ENCODE data around the gene GHR.
A peak's percentile ranks its signal among the peaks of the same experiment; 100 is the strongest.
"Not testable (repeated sequence)": the region's sequence is repeated elsewhere in the genome, so short reads cannot be mapped to it uniquely, and the experiment has no call there.

Gene GHR

DNA sequence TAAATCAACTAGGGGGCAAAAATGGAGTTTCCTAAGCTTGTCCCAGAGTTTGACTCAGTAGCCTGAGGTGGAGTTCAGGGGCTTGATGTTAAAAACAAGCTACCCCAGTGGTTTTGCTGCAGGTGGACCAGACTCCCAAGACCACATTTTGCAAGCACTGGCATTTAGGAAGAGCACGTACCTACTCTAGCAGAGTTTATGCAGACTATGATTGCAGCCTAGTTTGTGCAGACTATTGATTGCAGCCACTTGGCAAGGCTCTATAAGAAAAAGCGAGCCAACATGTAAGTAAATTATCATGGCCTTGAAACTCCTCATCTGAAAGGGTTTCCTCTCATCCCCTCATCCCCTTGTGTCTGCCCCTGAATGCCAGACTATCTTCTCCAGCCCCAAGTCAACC lies 231.4 kb downstream of the GHR start:
- DNase-seq, result no peak

DNA sequence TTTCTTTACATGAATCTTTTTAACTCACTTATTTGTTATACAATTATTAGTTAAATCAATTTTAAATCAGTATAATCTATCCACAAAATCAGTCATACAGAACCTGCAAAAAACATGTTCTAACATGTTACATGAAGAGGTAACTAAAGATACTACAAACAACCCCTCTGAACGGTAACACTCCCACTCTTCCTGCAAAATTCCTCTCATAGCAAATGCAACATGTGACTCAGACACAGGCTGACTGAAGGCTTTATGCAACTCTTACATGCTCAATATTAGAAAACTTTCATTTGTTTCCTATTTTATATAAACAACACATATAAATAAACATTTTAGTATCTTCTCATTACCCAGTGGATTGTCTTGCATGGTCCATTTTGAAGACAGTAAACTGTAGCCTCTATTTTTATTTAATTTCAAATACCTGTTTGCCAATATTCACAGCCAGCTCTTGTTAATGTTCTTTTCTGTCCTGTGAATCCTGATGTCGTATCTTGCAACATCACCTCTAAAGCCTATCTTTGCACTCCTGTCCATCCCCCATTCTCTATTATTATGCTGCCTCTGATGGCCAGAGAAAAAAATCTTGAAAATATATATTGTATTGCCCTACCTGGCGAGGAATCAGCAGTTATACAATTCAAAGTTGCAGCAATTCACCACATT lies 232.9 kb downstream of the GHR start:
- DNase-seq, result no peak

DNA sequence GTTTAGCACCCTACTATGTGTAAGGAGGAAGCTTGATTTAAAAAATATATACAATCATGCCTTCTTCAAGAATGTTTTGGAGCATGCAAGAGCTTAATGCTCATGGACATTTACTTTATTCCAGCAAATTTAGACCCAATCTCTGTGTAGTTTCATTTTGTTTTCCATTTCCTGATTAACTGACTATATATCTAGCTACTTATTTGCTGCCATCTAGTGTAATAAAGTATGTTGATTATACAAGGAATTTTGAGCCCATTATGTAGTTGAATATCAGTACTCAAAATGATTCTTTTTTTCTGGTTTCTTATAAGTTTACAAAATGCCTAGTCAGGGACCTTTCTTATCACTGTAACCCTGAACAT lies 233.4 kb downstream of the GHR start:
- DNase-seq, result no peak

DNA sequence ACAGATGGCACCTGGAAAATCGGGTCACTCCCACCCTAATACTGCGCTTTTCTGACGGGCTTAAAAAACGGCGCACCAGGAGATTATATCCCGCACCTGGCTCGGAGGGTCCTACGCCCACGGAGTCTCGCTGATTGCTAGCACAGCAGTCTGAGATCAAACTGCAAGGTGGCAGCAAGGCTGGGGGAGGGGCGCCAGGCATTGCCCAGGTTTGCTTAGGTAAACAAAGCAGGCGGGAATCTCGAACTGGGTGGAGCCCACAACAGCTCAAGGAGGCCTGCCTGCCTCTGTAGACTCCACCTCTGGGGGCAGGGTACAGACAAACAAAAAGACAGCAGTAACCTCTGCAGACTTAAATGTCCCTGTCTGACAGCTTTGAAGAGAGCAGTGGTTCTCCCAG lies 236.6 kb downstream of the GHR start:
- DNase-seq, result not testable (repeated sequence)

DNA sequence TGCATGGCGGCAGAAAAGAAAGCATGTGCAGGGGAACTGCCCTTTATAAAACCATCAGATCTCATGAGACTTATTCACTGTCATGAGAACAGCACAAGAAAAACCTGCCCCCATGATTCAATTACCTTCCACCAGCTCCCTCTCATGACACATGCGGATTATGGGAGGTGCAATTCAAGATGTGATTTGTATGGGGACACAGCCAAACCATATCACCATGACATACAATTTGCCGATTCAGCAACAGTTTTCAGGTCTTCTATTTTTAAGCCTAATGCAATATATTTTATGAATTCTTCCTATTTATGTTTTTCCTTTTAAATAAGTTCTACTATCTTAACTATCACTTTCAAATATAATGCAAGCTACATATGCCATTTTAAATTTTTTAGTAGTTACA lies 242.6 kb downstream of the GHR start:
- no peak for DNase-seq

DNA sequence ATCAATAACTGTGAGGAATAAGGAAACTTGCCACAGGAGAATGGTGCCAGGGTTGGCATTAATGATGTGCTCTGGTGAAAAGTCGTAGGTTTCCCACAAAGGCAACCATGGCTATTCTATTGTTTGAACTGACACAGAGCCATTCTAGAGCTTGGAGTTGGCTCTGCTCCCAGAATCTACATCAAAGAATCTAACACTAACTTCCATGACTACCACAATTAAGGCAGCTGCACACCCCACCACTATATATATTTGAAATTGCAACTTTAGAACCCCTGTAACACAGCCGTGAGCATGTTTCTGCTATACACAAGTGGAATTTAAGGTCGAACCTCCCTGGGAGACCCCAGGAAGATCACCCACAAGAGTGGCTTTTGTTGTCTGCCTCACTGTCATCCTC lies 243.6 kb downstream of the GHR start:
- peak in 1 of 2 experiments; percentile 23 for DNase-seq

DNA sequence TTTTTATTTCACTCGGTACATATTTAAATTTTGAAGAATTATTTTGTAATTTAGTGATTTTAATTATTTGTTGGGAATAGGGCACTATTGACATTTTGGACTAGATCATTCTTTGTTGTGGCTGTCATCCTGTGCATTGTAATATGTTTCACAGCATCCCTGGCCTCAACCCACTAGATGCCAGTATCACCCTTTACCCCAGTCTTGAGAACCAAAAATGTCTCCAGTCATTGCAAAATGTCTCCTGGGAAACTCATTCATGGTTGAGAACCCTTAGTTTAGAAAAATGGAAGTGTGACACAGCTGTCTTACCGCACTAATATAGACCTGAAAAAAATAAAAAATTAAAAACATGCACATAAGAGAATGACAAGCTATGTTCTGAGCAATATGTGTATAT lies 245.0 kb downstream of the GHR start:
- no peak for DNase-seq

DNA sequence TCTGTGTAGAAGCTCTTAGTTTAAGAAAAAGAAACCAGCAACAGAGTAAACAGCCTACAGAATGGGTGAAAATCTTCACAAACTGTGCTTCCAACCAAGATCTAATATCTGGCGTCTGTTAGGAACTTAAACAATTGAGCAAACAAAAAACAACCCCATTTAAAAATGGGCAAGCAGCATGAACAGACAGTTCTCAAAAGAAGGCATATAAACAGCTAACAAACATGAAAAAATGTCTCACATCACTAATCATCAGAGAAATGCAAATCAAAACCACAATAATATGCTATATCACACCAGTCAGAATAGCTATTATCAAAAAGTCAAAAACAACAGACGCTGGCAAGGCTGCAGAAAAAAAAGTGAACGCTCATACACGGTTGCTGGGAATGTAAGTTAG lies 249.7 kb downstream of the GHR start:
- no peak for DNase-seq

DNA sequence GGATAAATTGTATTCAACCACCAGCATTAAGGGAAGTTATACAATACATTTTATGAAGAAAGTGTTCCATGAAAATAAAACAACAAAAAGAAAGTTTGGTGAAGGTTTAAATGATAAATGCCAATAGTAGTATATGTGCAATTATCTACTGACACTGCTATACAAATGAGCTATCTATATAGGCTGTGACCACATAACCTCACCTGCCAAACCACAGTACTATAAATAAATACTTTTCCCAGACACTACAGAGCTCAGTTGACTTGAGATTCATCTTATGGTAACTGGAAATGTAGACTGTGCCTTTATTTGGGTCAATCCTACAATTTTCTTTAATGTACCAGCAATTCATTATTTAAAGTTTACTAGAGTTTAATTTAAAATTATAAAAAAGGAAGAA lies 252.4 kb downstream of the GHR start:
- no peak for DNase-seq

DNA sequence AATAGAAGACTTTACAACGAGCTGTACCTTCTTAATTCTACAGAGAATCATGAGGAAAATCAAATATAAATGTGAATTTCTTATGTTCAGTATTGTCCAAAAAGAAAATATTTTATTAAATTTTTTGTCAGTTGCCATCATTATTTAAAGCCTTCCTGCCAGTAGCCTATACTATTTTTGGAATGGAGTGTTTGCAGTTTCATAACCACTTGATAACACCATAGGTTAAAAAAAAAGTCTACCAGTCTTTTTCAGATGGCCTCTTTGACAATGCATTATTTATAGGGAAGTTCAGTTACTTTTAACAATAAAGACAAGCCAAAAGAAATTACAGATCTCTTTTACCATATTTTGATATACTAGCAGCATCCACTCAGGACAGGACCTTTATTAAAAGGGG lies 253.1 kb downstream of the GHR start:
- DNase-seq, result no peak

DNA sequence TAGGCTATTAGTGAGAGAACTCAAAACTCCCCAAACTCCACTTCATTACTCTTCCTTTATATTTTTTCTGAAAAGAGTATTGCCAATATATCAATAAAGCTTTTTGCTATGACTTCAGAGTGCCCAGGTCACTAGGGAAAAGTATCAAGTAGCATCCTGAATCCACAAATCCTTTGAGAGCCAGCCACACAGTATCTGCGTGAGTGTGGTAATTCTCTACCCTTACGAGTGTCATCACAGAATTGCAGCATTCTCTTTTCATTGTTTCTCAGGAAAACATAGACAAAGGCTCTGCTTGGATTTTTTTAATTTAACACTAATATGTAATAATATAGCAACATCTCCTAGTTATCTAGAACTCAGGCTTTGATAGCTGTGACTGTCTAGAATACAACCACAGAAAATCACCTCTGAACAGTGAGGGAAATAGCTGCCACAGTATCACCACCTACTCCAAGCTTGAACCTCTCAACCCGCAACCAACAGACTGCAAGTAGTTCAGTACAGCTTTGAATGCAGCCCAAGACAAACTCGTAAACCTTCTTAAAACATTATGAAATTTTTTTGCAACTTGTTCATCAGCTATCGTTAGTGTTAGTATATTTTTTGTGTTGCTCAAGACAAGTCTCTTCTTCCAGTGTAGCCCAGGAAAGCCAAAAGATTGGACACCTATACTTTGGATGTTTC lies 254.1 kb downstream of the GHR start:
- no peak for DNase-seq

DNA sequence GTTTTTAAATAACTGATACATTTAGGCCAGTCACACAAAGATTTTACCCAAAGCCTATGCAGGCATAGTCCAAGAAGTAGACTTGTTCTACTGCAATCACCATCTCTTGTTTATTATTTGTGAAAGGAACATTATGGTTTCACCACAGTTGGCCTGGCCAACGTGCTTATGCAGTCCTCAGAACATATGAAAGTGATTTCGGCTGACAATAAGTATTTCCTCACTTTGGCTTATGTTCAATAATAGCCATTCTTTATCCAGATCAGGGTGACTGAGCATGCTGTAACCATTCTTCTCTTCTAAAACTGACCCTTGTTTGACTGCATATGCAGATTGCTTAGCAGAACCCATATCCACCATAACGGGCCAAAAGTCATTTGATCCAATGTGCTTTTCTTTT lies 256.8 kb downstream of the GHR start:
- DNase-seq, result no peak

DNA sequence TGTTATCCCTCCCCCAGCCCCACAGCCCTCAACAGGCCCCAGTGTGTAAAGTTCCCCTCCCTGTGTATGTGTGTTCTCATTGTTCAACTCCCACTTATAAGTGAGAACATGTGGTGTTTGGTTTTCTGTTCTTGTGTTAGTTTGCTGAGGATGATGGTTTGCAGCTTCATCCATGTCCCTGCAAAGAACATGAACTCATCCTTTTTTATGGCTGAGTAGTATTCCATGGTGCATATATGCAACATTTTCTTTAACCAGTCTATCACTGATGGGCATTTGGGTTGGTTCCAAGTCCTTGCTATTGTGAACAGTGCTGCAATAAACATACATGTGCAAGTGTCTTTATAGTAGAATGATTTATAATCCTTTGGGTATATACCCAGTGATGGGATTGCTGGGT lies 261.8 kb downstream of the GHR start:
- DNase-seq, result not testable (repeated sequence)

DNA sequence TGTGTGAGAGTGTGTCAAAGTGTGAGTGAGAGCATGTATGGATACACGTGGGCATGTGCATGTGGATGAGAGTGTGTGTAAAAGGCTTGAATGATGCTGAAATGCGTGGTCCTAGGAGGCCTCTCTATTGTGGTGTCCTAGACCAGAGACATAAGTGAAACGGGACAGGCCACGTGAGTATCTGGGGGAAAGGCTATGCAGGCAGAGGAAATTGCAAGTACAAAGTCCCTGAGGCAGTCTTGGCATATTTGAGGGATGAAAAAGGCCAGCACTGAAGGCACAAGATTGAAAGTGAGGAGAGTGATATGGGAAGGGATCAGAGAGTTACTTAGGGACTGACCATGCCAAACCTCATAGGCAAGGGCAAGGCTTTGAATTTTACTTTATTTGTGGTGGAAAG lies 266.2 kb downstream of the GHR start:
- DNase-seq, result no peak

DNA sequence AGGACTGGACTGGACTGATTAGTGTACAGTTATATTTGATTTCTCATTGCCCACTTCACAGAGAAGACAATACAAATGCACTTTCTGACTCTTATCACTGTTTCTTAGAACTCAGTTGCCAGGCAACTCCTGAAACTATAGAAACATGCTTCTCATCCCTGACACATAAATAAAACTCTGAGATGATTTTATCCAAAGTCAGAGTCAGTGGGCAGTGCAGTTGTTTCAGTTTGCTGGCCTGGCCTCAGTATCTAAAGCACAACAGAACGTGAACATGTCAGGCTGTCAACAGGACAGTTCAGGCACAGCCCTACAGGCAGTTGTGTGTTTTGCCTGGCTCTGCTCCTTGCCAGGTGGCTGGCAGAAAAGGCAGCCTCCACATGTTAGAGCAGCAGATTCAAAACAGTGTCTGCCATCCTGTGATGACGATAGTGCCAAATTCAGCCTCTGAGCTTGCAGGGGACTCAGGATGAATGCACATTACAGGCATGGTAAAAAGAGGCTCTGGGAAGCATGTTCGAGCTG lies 268.2 kb downstream of the GHR start:
- DNase-seq, result no peak

DNA sequence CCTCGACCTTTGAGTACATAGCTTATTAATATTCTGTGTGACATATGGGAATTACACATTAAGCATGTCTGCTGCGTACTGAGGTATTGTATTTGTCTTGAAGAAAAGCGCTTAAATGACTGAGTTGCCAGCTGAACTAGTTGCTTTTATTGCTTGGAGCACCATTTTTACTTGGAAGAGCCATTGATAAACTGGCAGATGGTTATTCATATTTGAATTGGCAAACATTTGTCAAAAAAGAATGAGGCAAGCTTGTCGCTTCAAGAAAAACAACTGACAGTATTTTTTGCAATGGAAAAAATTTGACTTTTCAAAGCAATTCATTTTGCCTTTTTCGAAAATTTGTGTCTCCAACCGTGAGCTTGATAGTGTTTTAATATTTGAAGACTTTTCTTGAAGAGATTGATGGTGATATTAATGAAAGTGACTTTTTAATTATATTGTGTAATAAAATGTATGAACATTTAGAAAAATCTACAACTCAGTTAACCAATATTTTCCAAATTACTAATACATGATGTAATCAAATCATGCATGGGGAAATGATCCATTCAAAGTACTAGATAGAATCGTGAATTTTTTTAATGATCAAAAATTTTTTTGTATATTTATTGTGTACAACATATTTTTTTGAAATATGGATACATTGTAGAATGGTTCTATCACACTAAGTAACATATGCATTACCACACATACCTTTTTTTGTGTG lies 278.3 kb downstream of the GHR start:
- no peak for DNase-seq

DNA sequence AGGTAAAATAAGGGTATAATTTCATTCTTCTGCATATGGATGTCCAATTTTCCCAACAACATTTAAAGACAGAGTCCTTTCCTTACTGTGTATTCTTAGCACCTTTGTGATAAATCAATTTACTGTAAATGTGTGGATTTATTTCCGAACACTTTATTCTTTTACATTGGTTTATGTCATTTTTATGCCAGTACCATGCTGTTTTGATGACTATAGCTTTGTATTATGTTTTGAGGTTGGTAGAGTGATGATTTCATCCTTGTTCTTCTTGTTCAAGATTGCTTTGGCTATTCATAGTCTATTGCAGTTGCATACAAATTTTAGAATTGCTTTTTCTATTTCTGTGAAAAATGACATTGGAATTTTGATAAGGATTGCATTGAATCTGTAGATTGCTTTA lies 280.0 kb downstream of the GHR start:
- no peak for DNase-seq

DNA sequence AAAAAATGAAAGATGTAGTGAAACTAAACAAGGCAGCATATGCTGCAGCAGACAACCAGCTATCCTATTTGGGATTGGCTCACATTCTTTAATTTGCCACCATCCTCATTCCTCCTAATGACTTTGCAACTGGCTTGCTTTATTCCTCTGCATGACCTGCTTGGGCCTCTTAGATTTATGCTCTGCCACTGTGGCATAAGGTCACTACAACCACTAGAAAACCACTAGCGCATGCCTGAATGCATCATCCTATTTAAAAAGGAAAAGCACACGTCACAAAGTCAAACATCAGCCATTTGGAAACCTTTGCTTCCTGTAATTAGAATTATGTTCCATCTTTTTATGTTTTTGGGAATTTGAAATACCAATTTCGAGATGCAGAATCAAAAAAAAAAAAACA lies 292.5 kb downstream of the GHR start:
- no peak for DNase-seq

DNA sequence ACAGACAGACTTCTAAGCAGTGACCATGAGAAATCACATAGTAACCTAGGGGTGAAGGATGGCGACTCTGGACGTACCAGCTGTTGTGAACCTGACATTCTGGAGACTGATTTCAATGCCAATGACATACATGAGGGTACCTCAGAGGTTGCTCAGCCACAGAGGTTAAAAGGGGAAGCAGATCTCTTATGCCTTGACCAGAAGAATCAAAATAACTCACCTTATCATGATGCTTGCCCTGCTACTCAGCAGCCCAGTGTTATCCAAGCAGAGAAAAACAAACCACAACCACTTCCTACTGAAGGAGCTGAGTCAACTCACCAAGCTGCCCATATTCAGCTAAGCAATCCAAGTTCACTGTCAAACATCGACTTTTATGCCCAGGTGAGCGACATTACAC lies 295.4 kb downstream of the GHR start:
- DNase-seq, result no peak

DNA sequence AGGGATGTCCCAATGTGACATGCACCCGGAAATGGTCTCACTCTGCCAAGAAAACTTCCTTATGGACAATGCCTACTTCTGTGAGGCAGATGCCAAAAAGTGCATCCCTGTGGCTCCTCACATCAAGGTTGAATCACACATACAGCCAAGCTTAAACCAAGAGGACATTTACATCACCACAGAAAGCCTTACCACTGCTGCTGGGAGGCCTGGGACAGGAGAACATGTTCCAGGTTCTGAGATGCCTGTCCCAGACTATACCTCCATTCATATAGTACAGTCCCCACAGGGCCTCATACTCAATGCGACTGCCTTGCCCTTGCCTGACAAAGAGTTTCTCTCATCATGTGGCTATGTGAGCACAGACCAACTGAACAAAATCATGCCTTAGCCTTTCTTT lies 295.8 kb downstream of the GHR start:
- no peak for DNase-seq

DNA sequence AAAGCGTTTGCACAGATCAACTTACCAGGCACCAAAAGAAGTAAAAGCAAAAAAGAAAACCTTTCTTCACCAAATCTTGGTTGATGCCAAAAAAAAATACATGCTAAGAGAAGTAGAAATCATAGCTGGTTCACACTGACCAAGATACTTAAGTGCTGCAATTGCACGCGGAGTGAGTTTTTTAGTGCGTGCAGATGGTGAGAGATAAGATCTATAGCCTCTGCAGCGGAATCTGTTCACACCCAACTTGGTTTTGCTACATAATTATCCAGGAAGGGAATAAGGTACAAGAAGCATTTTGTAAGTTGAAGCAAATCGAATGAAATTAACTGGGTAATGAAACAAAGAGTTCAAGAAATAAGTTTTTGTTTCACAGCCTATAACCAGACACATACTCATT lies 297.0 kb downstream of the GHR start:
- DNase-seq, result no peak

DNA sequence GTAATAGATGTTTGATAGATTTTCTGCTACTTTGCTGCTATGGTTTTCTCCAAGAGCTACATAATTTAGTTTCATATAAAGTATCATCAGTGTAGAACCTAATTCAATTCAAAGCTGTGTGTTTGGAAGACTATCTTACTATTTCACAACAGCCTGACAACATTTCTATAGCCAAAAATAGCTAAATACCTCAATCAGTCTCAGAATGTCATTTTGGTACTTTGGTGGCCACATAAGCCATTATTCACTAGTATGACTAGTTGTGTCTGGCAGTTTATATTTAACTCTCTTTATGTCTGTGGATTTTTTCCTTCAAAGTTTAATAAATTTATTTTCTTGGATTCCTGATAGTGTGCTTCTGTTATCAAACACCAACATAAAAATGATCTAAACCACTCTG lies 298.2 kb downstream of the GHR start:
- DNase-seq, result no peak

DNA sequence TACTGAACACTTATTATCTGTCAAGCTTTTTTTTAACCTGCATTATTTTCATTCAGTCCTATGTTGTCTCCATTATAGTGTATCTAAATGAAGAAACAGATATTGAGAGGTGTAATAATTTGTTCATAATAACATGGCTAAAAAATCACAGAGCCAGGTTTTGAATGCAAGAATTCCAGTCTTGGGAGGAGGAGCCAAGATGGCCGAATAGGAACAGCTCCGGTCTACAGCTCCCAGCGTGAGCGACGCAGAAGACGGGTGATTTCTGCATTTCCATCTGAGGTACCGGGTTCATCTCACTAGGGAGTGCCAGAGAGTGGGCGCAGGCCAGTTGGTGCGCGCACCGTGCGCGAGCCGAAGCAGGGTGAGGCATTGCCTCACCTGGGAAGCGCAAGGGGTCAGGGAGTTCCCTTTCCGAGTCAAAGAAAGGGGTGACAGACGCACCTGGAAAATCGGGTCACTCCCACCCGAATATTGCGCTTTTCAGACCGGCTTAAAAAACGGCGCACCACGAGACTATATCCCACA lies 311.4 kb downstream of the GHR start:
- peak in 1 of 2 experiments; percentile 15 for DNase-seq

DNA sequence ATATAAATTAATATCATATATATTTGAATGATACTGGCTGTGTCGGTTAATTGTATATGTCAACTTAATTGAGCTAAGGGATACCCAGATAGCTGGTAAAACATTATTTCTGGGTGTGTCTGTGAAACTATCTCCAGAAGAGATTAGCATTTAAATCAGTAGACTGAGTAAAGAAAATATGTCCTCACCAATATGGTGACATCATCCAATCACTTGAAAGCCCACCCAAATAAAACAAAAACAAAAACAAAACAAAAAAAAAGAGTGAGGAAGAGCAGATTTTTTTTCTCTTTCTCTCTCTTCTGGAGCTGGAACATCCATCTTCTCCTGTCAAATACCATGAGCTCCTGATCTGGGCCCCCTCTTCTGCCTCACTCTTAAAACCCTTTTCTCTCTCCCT lies 317.7 kb downstream of the GHR start:
- no peak for DNase-seq

All from NCI-H2081 (cell line).